HG02938 (cell line): ENCODE data around the gene SH3GL1.
A peak's percentile ranks its signal among the peaks of the same experiment; 100 is the strongest.

Experiments used
- ATAC-seq: cut with Tn5 transposase; IDR thresholded peaks from one replicate; pipeline ENCODE4 v1.9.1; 2021; ENCODE audit warnings: mild to moderate bottlenecking, moderate library complexity; ENCODE audit not compliant: unreplicated experiment

Gene SH3GL1, protein sequence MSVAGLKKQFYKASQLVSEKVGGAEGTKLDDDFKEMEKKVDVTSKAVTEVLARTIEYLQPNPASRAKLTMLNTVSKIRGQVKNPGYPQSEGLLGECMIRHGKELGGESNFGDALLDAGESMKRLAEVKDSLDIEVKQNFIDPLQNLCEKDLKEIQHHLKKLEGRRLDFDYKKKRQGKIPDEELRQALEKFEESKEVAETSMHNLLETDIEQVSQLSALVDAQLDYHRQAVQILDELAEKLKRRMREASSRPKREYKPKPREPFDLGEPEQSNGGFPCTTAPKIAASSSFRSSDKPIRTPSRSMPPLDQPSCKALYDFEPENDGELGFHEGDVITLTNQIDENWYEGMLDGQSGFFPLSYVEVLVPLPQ

DNA sequence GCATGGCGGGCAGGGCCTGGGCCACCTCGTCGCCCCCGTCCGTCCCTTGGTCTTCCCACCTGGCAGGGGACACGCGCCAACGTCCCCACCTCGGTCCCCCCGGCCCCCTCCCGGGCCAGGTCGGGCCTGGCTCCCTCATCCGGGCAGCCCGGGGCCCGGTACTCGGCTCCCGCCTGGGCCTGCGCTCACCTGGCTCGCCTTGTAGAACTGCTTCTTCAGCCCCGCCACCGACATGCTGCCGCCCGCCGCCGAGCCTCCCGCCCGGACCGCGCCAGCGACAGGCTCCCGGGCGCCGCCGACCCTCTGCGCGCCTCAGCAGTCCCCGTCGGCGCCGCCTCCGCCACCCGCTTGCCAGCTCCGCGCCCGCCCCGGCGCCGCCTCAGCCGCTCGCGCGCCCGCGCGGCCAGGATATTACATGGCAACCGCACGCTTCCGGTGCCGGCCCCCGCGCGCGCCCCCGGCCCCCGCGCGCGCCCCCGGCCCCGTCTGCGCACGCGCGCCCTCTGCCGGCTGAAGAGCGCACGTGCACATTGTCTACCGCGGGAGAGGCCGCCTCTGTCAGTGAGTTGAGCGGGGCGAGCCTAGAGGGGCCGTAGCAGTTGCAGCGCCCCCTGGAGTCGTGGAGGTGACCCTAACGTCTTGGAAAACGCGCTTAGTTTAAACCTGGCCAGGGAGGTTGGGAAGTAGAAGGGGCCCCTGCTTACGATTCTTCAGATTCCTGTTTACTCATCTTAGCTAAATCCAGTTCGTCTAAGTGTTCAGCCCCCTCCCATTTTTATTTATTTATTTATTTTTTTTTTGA lies at the start of gene SH3GL1:
TSS of gene SH3GL1 (minus strand) at position 413 of the 802 bp plus-strand sequence. CDS start at position 234, 179 bp downstream.
- ATAC-seq: peak; percentile 44

DNA sequence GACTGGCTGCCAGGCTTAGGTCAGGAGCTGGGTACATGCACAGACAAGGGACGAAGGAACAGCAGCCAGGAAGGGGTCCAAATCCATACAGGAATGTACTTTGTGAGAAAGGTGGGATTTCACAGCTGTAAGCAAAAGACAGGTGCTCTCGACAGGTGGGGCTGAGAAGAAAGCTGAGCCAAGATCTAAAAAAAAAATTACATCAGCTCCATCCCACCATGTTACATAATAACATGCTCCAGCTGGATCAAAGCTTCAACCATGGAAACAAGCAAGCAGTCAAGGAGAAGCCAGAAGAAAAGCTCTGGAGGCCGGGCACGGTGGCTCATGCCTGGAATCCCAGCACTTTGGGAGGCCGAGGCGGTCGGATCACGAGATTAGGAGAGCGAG lies 49.3 kb upstream of the SH3GL1 start:
- ATAC-seq: no peak

DNA sequence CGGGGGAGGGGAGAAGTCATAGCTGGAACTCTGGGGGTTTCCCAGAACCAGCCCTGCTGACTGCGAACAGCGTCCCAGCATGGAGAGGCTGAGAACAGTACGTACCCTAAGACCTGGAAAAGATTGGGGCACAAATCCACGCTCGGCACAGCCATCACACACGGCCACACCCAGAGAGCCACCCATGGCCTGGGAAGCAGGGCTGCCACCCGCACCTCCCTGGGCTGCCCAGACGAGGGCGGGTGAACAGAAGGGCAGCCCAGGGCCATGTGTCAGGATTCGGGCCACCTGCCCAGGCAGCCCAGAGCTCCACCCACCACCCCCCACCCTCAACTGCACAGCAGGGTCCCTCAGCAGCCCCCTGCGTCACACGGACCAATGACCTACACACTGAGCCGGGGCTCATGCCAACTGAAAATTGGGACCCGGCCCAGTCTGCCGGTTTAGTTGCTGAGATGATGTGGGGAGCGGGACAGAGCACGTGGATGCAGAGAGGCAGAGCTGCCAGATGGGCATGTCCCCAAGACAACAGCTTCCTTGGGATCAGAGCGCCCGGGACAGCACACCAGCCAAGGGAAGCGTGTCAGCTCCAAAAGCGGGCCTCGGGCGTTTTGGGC lies 48.8 kb upstream of the SH3GL1 start:
- no peak for ATAC-seq

DNA sequence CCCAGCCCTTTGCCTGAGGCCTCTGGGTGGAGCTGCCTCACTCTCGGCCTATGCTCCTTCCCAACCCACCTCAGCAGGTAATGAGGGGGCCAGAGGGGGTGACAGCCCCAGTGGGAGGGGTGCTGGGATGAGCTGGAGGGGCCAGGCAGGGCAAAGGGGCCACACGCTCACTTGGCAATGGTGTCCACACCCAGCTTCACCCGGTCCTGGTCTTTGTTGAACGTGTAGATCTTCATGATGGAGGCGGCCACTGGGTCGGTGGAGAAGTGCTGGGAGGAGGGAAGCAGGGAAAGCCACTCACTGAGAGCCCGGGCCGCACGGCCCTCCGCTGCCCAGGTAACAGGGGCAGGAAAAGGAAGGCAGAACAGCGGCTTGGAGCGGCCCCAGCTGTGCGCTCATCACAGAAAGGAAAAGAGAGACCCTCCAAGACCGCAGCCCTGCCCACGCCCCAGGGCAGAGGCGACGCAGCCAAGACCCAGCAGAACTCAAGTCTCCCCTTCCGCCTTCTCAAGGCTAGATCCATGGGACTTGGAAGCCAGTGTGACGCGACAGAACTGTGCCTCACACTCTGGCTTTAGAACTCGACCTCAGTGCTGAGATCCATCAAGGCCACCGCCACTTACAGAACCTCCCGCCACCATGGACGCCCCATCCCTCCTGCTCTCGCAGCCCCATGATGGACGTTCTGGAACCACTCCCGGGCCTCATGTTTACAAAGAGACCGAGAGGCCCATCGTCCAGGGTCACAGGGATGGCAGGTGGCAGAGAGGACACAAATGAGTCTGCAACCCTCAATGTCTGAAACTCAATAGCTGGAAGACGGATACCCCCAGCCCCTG lies 48.0 kb upstream of the SH3GL1 start:
- no peak for ATAC-seq

DNA sequence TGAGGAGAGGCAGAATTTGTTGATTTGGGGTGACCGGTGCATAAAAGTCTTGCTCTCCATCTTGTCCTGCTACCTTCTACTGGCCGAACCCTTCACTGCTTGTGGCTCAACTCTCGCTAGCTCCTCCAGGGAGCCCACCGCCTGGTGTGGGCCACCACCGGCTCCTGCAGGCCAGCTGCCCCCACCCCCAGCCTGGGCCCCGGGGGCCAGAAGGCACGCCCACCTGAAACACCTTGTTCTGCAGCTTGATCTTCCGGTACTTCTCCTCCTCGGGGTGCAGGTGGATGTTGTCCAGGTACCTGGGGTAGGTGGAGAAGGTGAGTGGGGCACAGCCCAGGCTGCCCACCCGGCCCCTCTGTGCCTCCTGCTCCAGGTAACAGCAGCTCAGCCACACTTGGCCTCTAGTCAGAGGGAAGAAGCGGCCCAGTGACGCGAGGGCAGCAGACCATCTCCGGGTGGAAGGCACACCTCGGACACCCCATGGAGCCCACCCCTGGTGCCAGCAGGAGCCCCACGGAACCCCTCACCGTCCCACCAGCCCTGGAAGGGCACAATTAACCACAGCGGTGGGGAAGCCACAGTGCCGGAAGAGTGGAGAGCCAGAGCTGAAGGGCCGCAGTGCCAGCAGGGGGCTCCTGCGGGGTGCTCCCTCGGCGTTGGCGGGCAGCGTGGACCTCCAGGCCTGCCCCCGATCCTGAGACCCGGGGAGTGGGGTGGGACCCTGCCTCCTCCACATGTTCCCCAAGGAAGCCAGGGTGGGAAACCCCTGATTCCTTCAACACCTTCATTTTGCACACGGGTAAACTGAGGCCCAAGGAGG lies 47.2 kb upstream of the SH3GL1 start:
- no peak for ATAC-seq

DNA sequence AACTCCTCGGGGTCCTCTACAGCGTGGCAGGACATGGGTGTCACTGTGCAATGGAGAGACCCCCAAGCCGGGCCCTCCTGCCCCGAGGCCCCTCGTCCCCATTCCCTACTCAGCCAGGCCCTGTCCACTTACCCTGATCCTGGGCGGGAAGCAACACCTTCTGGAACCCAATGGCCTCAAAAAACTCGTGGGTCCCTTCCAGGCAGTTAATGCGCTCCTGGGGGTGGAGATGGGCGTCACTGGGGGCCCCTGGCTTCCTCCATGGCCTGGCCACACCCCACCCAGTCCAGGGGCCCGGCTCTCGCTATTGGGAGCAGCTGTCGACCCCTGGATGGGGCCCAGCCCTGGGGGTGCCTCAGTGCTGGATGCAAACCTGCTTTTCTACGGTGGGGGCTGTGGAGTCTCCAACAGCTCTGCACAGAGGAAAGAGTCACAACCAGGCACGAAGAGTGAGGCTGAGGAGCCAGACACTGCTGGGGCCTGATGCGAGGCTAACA lies 46.4 kb upstream of the SH3GL1 start:
- no peak for ATAC-seq

DNA sequence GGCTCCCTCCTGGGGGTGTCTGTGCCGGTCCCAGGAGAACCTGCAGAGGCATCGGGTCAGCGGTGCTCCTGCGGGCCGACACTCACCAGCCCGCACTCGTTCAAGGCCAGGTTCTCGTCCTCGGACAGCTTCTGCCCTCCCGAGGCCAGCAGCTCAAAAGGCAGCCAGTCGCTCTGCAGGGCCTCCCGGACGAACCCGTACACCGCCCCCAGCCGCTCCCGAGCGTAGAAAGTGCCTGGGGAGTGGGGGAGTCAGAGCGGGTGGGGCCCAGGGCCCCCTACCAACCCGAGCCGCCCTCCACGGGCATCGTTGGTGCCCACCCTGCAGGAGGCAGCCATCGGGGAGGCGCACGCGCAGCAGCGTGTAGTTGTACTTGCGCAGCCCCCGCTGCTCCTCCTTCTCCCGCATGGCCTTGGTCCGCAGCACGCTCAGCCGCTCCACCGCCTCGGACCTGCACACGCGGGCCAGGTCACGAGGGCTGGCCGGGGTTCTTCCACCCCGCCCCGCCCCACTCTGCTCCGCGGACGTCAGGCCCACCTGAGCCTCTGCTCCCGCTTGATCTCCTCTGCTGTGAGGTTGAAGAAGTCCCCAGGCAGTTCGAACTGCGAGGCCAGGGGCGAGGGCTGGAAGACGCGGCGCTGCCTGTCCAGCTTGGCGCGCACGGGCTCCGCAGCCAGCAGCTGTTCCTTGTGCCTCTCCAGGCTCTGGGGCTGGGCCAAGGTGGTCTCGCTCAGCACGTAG lies 45.8 kb upstream of the SH3GL1 start:
- no peak for ATAC-seq

DNA sequence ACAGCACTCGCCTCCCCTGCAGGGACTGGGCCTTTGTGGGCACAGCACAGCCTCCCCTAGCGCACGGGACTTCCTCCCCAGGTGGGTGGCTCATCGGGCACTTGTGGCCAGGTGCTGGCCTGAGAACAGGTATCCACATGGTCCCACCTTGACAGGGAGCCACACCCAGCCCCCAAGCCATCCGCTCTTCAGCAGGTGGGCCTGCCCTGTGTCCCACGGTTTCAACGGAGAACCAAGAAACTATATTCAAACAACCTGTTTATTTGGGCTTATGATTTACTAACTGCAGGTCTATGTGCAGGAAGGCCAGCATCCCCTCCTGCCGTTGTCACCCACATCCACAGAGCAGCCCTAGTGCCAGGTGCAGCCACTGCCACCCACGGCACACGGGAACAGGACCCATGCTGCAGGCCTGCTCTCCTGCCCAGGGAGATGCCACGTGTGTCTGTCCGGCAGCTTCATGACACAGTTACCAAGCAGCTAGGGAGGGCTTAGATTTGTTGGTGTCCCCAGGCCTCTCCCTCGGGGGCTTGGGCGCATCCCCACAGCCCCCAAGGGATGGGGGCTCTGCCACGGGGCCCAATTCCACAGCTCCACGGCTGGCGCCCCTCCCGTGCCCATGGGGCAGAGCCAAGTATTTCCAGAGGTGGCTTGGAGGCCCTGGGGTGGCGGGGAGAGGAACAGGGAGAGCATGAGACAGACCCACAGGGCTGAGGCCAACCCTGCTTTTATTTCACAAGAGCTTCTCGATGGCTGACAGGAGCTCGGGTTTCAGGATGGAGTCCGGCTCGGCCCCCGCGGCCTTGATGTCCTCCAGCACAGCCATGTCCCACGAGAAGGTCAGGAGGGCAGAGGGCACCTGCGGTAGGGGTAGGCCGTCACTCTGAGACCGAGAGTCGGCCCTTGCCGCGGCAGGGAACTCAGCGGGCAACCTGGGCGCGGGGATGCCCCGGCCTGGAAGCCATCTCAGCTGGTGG lies 44.7 kb upstream of the SH3GL1 start:
- ATAC-seq: no peak

DNA sequence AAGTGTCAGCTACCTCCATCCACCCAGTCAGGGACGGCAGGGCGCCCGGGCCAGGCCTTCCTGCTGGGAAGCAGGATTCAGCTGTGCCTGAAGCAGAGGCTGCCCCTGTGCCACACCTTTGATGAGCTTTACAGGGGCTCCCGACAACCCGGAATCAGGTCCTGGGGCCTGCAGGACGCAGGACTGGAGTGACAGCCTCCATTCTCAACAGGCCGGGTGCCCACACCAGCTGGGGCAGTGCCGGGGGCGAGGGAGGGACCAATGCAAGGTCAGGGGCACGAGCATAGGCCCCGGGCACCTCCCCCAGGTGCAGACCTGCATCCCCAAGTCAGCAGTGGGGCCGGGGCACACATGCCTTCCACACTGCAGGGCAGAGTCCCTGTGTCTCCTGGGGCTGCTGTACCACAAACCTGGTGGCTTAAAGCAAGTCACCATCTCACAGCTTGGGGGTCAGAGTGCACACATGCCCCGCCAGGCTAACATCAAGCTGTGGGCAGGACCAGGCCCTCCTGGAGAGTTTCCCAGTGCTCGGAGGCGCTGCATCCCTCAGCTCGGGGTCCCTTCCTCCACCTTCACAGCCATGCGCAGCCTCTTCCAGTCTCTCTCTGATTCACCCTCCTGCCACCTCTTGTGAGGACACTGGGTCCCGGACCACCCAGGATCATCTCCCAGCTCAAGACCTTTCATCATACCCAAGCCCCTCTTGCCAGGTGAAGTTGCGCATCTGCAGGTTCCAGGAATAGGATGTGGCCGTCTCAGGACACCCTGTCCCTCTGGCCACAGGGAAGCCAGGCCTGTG lies 43.8 kb upstream of the SH3GL1 start:
- no peak for ATAC-seq

DNA sequence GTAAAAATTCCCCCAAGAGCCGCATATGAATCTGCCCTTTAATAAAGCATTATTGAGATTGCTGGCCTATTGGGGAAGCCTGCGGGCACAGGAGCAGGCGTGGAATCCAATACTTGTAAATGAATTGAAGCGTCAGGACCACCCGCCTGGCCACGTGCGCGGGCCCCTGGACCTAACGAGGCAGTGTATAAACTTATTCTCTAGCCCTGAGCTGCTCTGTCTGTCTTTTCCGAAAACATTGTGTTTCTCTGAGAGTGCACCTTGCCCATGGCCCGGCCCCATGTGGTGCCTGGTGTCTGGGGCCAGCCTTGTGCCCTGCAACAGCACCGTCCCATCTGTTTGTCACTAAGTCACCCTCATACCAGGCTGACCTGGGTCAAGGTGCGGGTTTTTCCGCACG lies 42.8 kb upstream of the SH3GL1 start:
- ATAC-seq: no peak

DNA sequence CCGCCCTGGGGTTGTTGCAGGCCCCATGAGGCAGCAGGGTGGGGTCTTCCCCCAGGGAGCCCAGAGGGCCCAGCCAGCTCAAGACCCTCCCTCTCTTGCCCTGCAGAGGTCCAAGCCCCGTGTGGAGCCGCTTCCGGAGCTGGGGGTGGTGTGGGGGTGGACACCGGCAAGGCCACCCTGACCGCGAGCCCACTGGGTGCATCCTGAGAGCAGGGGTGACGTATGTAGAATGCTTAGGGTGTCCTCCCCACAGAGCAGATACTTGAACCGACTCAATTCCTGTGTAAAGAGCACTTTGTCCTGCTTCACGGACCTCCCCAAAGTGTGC lies 42.4 kb upstream of the SH3GL1 start:
- ATAC-seq: no peak

DNA sequence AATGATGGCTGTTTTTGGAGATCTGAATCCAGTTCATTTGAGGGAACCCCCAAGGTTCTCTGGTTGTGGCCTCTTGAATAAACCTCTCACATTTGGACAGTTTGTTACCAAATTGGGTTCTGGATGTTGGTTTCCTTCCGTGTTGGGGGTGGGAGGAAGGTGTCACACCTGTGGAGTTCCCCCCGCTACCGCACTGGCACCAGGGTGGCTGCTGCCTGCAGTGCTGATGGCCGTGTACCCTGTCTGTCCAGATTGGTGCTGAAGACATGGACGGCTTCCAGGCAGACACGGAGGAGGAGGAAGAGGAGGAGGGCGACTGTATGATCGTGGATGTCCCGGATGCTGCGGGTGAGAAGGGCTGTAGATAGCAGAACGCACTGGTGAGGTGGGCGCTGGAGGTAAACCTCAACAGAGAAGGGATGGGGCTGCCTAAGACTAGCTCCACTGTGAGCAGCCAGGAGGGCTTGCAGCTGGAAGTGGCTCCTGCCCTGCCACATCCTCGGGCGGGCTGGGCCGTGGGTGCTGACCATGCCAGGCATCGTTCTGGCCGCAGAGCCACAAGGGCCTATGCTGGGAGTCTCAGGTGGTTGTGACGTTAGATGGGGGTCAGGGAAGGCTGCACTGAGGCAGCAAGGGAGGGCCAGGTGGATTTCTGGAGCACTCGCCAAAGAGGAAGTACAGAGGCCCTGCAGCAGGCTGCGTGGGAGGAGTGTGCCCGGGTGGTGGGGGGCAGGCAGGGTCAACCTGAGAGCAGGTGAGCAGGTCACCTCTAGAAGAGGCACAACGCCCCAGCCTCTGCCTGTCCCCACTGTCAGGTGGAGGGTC lies 41.9 kb upstream of the SH3GL1 start:
- no peak for ATAC-seq

DNA sequence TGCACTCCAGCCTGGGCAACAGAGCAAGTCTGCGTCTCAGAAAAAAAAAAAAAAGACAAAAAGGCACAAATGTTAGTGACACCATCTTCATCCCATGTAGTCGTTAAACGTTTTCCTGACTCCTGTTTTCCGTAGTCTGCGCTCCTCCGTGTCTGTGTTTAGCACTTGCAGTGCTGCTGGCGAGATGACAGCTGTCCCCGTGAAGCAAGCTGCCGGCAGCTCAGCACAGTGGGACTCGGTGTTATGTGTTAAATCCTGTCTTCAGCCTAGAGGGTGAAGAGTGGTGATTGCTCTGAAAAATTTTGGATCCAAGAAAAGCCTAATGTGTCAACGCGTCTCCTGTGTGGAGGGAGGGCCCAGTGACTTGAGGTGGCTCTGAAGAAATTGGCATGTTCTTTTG lies 38.9 kb upstream of the SH3GL1 start:
- no peak for ATAC-seq

DNA sequence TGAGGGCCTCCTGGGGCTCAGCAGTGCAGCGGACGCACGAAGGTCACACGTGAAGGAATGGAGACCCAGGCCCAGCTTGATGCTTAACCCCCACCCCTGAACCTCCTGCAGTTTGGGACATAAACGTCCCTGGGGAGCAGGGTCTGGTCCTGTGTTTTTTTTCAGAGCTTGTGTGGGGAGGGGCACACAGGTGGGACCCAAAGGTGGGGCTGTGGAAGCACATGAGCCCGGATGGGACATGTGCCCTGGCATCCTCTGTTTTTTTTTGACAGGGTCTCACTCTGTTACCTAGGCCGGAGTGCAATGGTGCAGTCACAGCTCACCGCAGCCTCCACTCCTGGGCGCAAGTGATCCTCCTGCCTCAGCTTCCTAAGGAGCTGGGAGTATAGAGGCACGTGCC lies 36.8 kb upstream of the SH3GL1 start:
- no peak for ATAC-seq

DNA sequence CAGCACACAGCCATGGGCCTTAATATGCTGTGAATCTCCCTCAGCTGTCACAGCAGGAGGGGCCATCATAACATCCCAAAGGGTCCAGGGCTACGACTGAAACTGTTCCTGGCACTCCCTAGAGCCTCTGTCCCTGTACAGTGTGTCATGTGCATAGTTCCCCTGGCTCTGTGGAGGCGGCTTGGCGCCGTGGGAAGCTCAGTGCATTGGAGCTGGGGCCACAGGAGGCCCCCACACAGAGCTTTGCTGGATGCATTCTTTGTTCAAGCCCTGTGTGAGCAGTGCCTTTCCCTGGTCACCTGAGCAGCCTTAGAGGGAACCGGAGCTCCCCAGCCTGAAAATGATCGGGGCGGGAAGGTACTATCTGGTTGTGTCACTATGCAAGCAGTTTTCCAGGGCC lies 35.9 kb upstream of the SH3GL1 start:
- no peak for ATAC-seq

DNA sequence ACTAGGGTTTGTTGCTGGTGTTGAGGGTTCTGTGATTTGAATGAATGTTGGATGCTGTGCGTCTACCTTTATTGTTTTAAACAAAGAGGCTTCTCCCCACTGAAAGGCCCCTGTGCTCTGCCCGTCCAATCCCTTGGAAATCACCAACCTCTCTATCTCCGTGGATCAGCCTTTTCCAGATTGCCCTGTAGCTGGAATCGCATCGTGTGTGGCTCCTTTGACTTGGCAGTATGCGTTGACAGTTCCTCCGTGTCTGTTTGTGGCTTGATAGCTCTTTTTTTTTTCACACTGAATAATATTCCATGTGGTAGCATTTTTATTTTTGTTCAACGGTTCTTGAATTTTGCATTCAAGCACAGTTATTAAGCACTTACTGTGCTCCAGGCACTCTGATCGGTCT lies 34.0 kb upstream of the SH3GL1 start:
- no peak for ATAC-seq
